HepG2 (cell line): Measurements from ENCODE around the gene SIMC1. TPM values are rescaled to one million over a fixed set of nuclear protein-coding genes. Genes with fewer than 3 reads are reported as not detected.
A peak's percentile ranks its signal among the peaks of the same experiment; 100 is the strongest.

Experiments
- ADNP ChIP-seq: sonication (generic); formaldehyde crosslinking; IDR thresholded peaks from 2 replicates; pipeline ENCODE4 v1.4.0; 2020; ENCODE audit warnings: missing genetic modification reagents
- JARID2 ChIP-seq: sonication (generic); formaldehyde crosslinking; IDR thresholded peaks from 2 replicates; pipeline ENCODE4 v1.8.1; 2023; ENCODE audit warnings: missing genetic modification reagents, inconsistent platforms; ENCODE audit not compliant: insufficient replicate concordance
- NFYC ChIP-seq: IDR thresholded peaks from 2 replicates; pipeline ENCODE4 v1.6.1; 2016; ENCODE audit warnings: missing genetic modification reagents, missing compliant biosample characterization
- NKX3-1 ChIP-seq: sonication (generic); formaldehyde crosslinking; IDR thresholded peaks from 2 replicates; pipeline ENCODE4 v1.5.0; 2020; ENCODE audit warnings: missing genetic modification reagents
- NR2F2 ChIP-seq: IDR thresholded peaks from 2 replicates; pipeline ENCODE4 v1.6.1; 2012; ENCODE audit warnings: low read depth, inconsistent platforms, borderline replicate concordance
- POGZ ChIP-seq: sonication (generic); formaldehyde crosslinking; IDR thresholded peaks from 2 replicates; pipeline ENCODE4 v1.4.0; 2020; ENCODE audit warnings: mild to moderate bottlenecking, missing genetic modification reagents
- PTBP1 ChIP-seq: fragments of 200-400 bp; formaldehyde crosslinking; IDR thresholded peaks from 2 replicates; pipeline ENCODE4 v1.6.1; 2018; ENCODE audit warnings: low read length, low read depth; ENCODE audit not compliant: poor library complexity, severe bottlenecking
- RARA ChIP-seq: IDR thresholded peaks from 2 replicates; pipeline ENCODE4 v1.6.1; 2016; ENCODE audit warnings: missing genetic modification reagents, missing compliant biosample characterization
- RXRA ChIP-seq: sonication (generic); formaldehyde crosslinking; IDR thresholded peaks from 2 replicates; pipeline ENCODE4 v1.5.1; 2020; ENCODE audit warnings: missing genetic modification reagents
- THAP11 ChIP-seq: IDR thresholded peaks from 2 replicates; pipeline ENCODE4 v1.6.1; 2016; ENCODE audit warnings: missing biosample characterization, missing genetic modification reagents
- ZBTB38 ChIP-seq: sonication (generic); formaldehyde crosslinking; IDR thresholded peaks from 2 replicates; pipeline ENCODE4 v1.5.1; 2020; ENCODE audit warnings: mild to moderate bottlenecking, missing genetic modification reagents
- ZNF557 ChIP-seq: sonication (generic); formaldehyde crosslinking; IDR thresholded peaks from 2 replicates; pipeline ENCODE4 v1.4.0; 2020; ENCODE audit warnings: missing genetic modification reagents
- ZNF616 ChIP-seq: sonication (generic); formaldehyde crosslinking; IDR thresholded peaks from 2 replicates; pipeline ENCODE4 v1.5.0; 2020; ENCODE audit warnings: low read depth, mild to moderate bottlenecking, missing genetic modification reagents
- ZNF652 ChIP-seq: IDR thresholded peaks from 2 replicates; pipeline ENCODE4 v1.6.1; 2016; ENCODE audit warnings: low read depth, borderline replicate concordance
- ZNF761 ChIP-seq: sonication (generic); formaldehyde crosslinking; conservative IDR thresholded peaks from 2 replicates; pipeline ENCODE4 v1.4.0; 2020; ENCODE audit warnings: mild to moderate bottlenecking, missing genetic modification reagents
- ZSCAN21 ChIP-seq: sonication (generic); formaldehyde crosslinking; IDR thresholded peaks from 2 replicates; pipeline ENCODE4 v1.8.0; 2022; ENCODE audit warnings: mild to moderate bottlenecking, missing genetic modification reagents, moderate library complexity, borderline replicate concordance
- ZSCAN30 ChIP-seq: sonication (generic); formaldehyde crosslinking; IDR thresholded peaks from 2 replicates; pipeline ENCODE4 v1.5.0; 2020; ENCODE audit warnings: mild to moderate bottlenecking, missing genetic modification reagents
- polyA plus RNA-seq, 8 experiments: library from polyadenylated mRNA; depleted of rRNA in 3 of 8; stranded (reverse) in 7 of 8; unstranded in 1 of 8; fragments of >200 nt; fragmentation: Illumina TruSeq in 4 of 8; extraction: Trizol in 4 of 8; gene quantifications; 2 replicates each; pipeline versions ENCODE4 v1.2.1 to v1.2.3, GENCODE V29; 2011 to 2016; ENCODE audit warnings: low read depth in 4 of 8, missing spikeins in 1 of 8, mixed read lengths in 1 of 8; ENCODE audit not compliant: insufficient read depth in 1 of 8
- total RNA-seq, 5 experiments: library from RNA; depleted of rRNA; stranded (reverse); fragments of >200 nt; fragmentation: Illumina TruSeq; extraction: Trizol; gene quantifications; 2 replicates each; pipeline ENCODE4 v1.2.3, GENCODE V29; 2016; ENCODE audit warnings: low read depth in 1 of 5
- TF ChIP-seq, protein P1 (sequence below): sonication (generic); formaldehyde crosslinking; IDR thresholded peaks from 2 replicates; pipeline ENCODE4 v1.5.0; 2020; ENCODE audit warnings: mild to moderate bottlenecking, missing genetic modification reagents, borderline replicate concordance
- TF ChIP-seq, protein P2 (sequence below): sonication (generic); formaldehyde crosslinking; IDR thresholded peaks from 2 replicates; pipeline ENCODE4 v1.5.0; 2020; ENCODE audit warnings: mild to moderate bottlenecking, missing genetic modification reagents

Gene SIMC1
- total and polyA plus RNA-seq, 2 of the 13 experiments (the other 11 are each of a cell fraction or from before 2014, with no cell fraction given): 5.4 to 6.8 TPM

DNA sequence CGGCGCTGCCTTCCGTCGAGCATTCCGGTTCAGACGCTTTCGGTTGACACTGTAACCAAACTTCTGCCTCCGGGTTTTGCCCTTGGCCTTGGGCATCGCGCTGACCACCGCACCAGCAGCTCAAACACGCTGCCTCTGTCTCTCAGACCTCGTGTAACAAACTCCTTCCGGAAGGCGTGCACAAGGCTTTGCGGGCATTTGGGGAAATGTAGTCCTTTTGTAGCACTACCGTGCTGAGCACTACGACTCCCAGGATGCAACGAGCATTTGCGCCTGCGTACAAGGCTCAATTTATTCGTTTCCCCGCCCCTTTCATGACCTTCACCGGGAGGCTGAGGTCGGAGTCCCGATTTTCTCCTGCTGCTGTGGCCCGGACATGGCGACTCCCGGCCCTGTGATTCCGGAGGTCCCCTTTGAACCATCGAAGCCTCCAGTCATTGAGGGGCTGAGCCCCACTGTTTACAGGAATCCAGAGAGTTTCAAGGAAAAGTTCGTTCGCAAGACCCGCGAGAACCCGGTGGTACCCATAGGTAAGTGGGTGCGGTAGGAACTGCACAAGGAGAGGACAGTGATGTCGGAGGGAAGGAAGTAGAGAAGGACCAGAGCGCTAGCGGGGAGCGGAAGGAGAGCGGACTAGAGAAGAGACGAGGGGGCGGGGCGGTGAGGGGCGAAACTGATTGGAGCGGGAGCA, 150.4 kb downstream of the SIMC1 start, which contains the start of the genes HIGD2A and NOP16 (continued):
- TF ChIP-seq, protein P1, sequence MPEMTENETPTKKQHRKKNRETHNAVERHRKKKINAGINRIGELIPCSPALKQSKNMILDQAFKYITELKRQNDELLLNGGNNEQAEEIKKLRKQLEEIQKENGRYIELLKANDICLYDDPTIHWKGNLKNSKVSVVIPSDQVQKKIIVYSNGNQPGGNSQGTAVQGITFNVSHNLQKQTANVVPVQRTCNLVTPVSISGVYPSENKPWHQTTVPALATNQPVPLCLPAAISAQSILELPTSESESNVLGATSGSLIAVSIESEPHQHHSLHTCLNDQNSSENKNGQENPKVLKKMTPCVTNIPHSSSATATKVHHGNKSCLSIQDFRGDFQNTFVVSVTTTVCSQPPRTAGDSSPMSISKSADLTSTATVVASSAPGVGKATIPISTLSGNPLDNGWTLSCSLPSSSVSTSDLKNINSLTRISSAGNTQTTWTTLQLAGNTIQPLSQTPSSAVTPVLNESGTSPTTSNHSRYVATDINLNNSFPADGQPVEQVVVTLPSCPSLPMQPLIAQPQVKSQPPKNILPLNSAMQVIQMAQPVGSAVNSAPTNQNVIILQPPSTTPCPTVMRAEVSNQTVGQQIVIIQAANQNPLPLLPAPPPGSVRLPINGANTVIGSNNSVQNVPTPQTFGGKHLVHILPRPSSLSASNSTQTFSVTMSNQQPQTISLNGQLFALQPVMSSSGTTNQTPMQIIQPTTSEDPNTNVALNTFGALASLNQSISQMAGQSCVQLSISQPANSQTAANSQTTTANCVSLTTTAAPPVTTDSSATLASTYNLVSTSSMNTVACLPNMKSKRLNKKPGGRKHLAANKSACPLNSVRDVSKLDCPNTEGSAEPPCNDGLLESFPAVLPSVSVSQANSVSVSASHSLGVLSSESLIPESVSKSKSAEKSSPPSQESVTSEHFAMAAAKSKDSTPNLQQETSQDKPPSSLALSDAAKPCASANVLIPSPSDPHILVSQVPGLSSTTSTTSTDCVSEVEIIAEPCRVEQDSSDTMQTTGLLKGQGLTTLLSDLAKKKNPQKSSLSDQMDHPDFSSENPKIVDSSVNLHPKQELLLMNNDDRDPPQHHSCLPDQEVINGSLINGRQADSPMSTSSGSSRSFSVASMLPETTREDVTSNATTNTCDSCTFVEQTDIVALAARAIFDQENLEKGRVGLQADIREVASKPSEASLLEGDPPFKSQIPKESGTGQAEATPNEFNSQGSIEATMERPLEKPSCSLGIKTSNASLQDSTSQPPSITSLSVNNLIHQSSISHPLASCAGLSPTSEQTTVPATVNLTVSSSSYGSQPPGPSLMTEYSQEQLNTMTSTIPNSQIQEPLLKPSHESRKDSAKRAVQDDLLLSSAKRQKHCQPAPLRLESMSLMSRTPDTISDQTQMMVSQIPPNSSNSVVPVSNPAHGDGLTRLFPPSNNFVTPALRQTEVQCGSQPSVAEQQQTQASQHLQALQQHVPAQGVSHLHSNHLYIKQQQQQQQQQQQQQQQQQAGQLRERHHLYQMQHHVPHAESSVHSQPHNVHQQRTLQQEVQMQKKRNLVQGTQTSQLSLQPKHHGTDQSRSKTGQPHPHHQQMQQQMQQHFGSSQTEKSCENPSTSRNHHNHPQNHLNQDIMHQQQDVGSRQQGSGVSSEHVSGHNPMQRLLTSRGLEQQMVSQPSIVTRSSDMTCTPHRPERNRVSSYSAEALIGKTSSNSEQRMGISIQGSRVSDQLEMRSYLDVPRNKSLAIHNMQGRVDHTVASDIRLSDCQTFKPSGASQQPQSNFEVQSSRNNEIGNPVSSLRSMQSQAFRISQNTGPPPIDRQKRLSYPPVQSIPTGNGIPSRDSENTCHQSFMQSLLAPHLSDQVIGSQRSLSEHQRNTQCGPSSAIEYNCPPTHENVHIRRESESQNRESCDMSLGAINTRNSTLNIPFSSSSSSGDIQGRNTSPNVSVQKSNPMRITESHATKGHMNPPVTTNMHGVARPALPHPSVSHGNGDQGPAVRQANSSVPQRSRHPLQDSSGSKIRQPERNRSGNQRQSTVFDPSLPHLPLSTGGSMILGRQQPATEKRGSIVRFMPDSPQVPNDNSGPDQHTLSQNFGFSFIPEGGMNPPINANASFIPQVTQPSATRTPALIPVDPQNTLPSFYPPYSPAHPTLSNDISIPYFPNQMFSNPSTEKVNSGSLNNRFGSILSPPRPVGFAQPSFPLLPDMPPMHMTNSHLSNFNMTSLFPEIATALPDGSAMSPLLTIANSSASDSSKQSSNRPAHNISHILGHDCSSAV (CRISPR knock-in tag): no peak
- TF ChIP-seq ZSCAN21 (CRISPR knock-in tag): peak; percentile 53
- TF ChIP-seq ZBTB38: no peak
- no peak for TF ChIP-seq ZNF557 (CRISPR knock-in tag)
- TF ChIP-seq RXRA (CRISPR knock-in tag): peak; percentile 65
- TF ChIP-seq THAP11: peak; percentile 96
- TF ChIP-seq ADNP (CRISPR knock-in tag): no peak
- TF ChIP-seq ZNF652 (CRISPR knock-in tag): no peak; the same call in 1 of the 2 replicates
- peak; percentile 81; the same call in 1 of the 2 replicates for TF ChIP-seq ZNF761 (CRISPR knock-in tag)
- TF ChIP-seq POGZ (CRISPR knock-in tag): peak; percentile 94
- TF ChIP-seq NR2F2: peak; percentile 56; the same call in 1 of the 2 replicates
- no peak for TF ChIP-seq JARID2 (CRISPR knock-in tag)
- TF ChIP-seq NKX3-1 (CRISPR knock-in tag): no peak
- no peak for TF ChIP-seq ZSCAN30 (CRISPR knock-in tag)
- no peak for TF ChIP-seq PTBP1
- peak; percentile 55 for TF ChIP-seq RARA
- TF ChIP-seq, protein P2, sequence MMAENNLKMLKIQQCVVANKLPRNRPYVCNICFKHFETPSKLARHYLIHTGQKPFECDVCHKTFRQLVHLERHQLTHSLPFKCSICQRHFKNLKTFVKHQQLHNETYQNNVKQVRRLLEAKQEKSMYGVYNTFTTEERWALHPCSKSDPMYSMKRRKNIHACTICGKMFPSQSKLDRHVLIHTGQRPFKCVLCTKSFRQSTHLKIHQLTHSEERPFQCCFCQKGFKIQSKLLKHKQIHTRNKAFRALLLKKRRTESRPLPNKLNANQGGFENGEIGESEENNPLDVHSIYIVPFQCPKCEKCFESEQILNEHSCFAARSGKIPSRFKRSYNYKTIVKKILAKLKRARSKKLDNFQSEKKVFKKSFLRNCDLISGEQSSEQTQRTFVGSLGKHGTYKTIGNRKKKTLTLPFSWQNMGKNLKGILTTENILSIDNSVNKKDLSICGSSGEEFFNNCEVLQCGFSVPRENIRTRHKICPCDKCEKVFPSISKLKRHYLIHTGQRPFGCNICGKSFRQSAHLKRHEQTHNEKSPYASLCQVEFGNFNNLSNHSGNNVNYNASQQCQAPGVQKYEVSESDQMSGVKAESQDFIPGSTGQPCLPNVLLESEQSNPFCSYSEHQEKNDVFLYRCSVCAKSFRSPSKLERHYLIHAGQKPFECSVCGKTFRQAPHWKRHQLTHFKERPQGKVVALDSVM (CRISPR knock-in tag): peak; percentile 99
- peak; percentile 70 for TF ChIP-seq NFYC
- TF ChIP-seq ZNF616: no peak
